Activated CD4-positive, alpha-beta T cell treated with anti-CD3 and anti-CD28 coated beads, Interleukin-2, amount 50 U/mL, for 1 hour (primary cell): Measurements from ENCODE around the gene IST1.

Experiments used
- DNase-seq: peaks from one replicate; pipeline ENCODE4 v3.0.0-alpha.2; 2020

Gene IST1

GRCh38 chr16:71969353-71969752 lies 74.0 kb downstream of the IST1 start:
- no peak for DNase-seq

- DNase-seq, result no peak
Measured at GRCh38 chr16:71971571-71971970, 76.2 kb downstream of the IST1 start.

GRCh38 chr16:71972356-71972755 lies 77.0 kb downstream of the IST1 start:
- DNase-seq, result no peak

- no peak for DNase-seq
Measured at GRCh38 chr16:71973001-71973400, 77.7 kb downstream of the IST1 start.

- no peak for DNase-seq
Measured at GRCh38 chr16:71974068-71974818, 78.9 kb downstream of the IST1 start.
